PFSK-1 (cell line): ENCODE results near the gene CYP2J2.

ENCODE experiments used
- FOXP2 ChIP-seq: optimal IDR thresholded peaks from 2 replicates; pipeline ENCODE3; 2011; ENCODE audit warnings: borderline replicate concordance, control low read depth, inconsistent platforms; ENCODE audit not compliant: insufficient read depth; ENCODE audit errors: extremely low read length, extremely low read depth
- POLR2AphosphoS5 ChIP-seq: IDR thresholded peaks from 2 replicates; pipeline ENCODE4 v1.6.1; 2012; ENCODE audit warnings: low read depth, mild to moderate bottlenecking, control low read depth, low read length, moderate library complexity
- REST ChIP-seq, 2 experiments: IDR thresholded peaks; 2 replicates each; pipeline versions ENCODE4 v1.6.1 to v1.8.0; 2011 to 2012; ENCODE audit warnings: low read depth in 2 of 2, low read length in 2 of 2, control low read depth in 1 of 2, inconsistent platforms in 1 of 2, mild to moderate bottlenecking in 1 of 2, moderate library complexity in 1 of 2; ENCODE audit not compliant: insufficient read depth in 1 of 2
- SIN3A ChIP-seq: IDR thresholded peaks from 2 replicates; pipeline ENCODE4 v1.6.1; 2012; ENCODE audit warnings: mild to moderate bottlenecking, low read length, moderate library complexity, borderline replicate concordance; ENCODE audit not compliant: insufficient read depth
- TAF1 ChIP-seq: IDR thresholded peaks from 2 replicates; pipeline ENCODE4 v1.6.1; 2012; ENCODE audit warnings: low read length, control low read depth, borderline replicate concordance; ENCODE audit not compliant: insufficient read depth

GRCh38 chr1:59917026-59917784, 9.4 kb downstream of the CYP2J2 start:
- no peak for TF ChIP-seq REST (IDR thresholded peaks at IDR 0.05; ENCODE audit: insufficient read depth in 1 of 2, low read depth in 2 of 2, low read length in 2 of 2)
- no peak for TF ChIP-seq POLR2AphosphoS5
- no peak for TF ChIP-seq SIN3A
- no peak for TF ChIP-seq TAF1
- TF ChIP-seq FOXP2 = no peak
